SK-N-SH (cell line): ENCODE data around the gene DDX1. TPM values are rescaled to one million over a fixed set of nuclear protein-coding genes. Genes with fewer than 3 reads are reported as not detected.

Experiments
- CTCF ChIA-PET: fragments of 300-600, 350-600 bp; formaldehyde crosslinking; extraction: SDS; loops from one replicate; lab custom pipeline; 2021; lab: Yijun Ruan, JAX
- POLR2A ChIA-PET: fragments of 350-600 bp; sonication (Branson Sonifier 250); formaldehyde crosslinking; extraction: SDS; loops from one replicate; lab custom pipeline; 2020; ENCODE audit warnings: antibody characterized with exemption, inconsistent platforms; lab: Yijun Ruan, JAX
- DNase-seq: peaks from one replicate; pipeline ENCODE4 v3.0.0; 2012
- H2AFZ ChIP-seq: fragments of 200-600 bp; sonication (generic); 2 replicates; pipeline ENCODE4 v1.8.1; 2016; ENCODE audit warnings: antibody characterized with exemption, mild to moderate bottlenecking, low read depth
- H3F3A ChIP-seq: fragments of 200-600 bp; sonication (generic); replicated peaks from 2 replicates; pipeline ENCODE3; 2016; ENCODE audit warnings: antibody characterized with exemption, mild to moderate bottlenecking; ENCODE audit not compliant: insufficient read depth
- H3K27ac ChIP-seq, 2 experiments: fragments of 200-500 bp in 1 of 2; fragments of 200-600 bp in 1 of 2; sonication (Bioruptor generic) in 1 of 2; sonication (generic), shearing (Covaris generic) in 1 of 2; 2 replicates each; pipeline versions ENCODE4 v1.5.1 to v1.6.1; 2014 to 2016; ENCODE audit warnings: low read depth in 2 of 2, inconsistent platforms in 1 of 2, low read length in 1 of 2, mild to moderate bottlenecking in 1 of 2, mixed read lengths in 1 of 2
- H3K27me3 ChIP-seq: fragments of 200-600 bp; sonication (generic), shearing (Covaris generic); 2 replicates; pipeline ENCODE4 v1.6.1; 2016; ENCODE audit warnings: mixed run types; ENCODE audit not compliant: insufficient read depth
- H3K36me3 ChIP-seq, 2 experiments: fragments of 200-500 bp in 1 of 2; fragments of 200-600 bp in 1 of 2; sonication (Bioruptor generic) in 1 of 2; sonication (generic) in 1 of 2; replicated peaks in 1 of 2; 2 replicates each; pipeline versions ENCODE3 to v1.5.1; 2014 to 2016; ENCODE audit warnings: low read length in 1 of 2, mild to moderate bottlenecking in 1 of 2; ENCODE audit not compliant: insufficient read depth in 2 of 2, control insufficient read depth in 1 of 2
- H3K4me1 ChIP-seq, 2 experiments: fragments of 200-500 bp in 1 of 2; fragments of 200-600 bp in 1 of 2; sonication (Bioruptor generic) in 1 of 2; sonication (generic), shearing (Covaris generic) in 1 of 2; 2 replicates each; pipeline versions ENCODE4 v1.5.1 to v1.6.1; 2014 to 2016; ENCODE audit warnings: low read depth in 1 of 2, low read length in 1 of 2, mixed run types in 1 of 2; ENCODE audit not compliant: insufficient read depth in 2 of 2, control insufficient read depth in 1 of 2
- H3K4me2 ChIP-seq: fragments of 200-600 bp; sonication (generic), shearing (Covaris generic); 2 replicates; pipeline ENCODE4 v1.6.1; 2017; ENCODE audit warnings: mixed run types
- H3K4me3 ChIP-seq, 2 experiments: fragments of 200-500 bp in 1 of 2; fragments of 200-600 bp in 1 of 2; sonication (Bioruptor generic) in 1 of 2; sonication (generic), shearing (Covaris generic) in 1 of 2; 2 replicates each; pipeline versions ENCODE4 v1.5.1 to v1.8.1; 2014 to 2016; ENCODE audit warnings: low read depth in 2 of 2, inconsistent platforms in 1 of 2, low read length in 1 of 2, mild to moderate bottlenecking in 1 of 2, mixed read lengths in 1 of 2, moderate library complexity in 1 of 2
- H3K79me2 ChIP-seq: fragments of 200-600 bp; sonication (generic); 2 replicates; pipeline ENCODE4 v1.8.1; 2017; ENCODE audit warnings: mild to moderate bottlenecking; ENCODE audit not compliant: insufficient read depth
- H3K9ac ChIP-seq: fragments of 200-600 bp; sonication (generic); 2 replicates; pipeline ENCODE4 v1.6.1; 2017; ENCODE audit warnings: mixed run types
- H3K9me2 ChIP-seq: fragments of 200-600 bp; sonication (generic); 2 replicates; pipeline ENCODE4 v1.6.1; 2017; ENCODE audit warnings: mixed run types
- H3K9me3 ChIP-seq: fragments of 200-600 bp; sonication (generic); 2 replicates; pipeline ENCODE4 v1.6.1; 2017; ENCODE audit warnings: mixed run types, mild to moderate bottlenecking, moderate library complexity
- H4K20me1 ChIP-seq: fragments of 200-600 bp; sonication (generic); 2 replicates; pipeline ENCODE4 v1.6.1; 2017; ENCODE audit warnings: mild to moderate bottlenecking, mixed run types; ENCODE audit not compliant: insufficient read depth
- ELF1 ChIP-seq: IDR thresholded peaks from 2 replicates; pipeline ENCODE4 v1.4.0; 2012
- EP300 ChIP-seq, 2 experiments: IDR thresholded peaks; 2 replicates each; pipeline versions ENCODE4 v1.4.0 to v1.6.1; 2012; ENCODE audit warnings: borderline replicate concordance in 1 of 2, low read depth in 1 of 2, low read length in 1 of 2
- FOXM1 ChIP-seq: IDR thresholded peaks from 2 replicates; pipeline ENCODE4 v1.4.0; 2012; ENCODE audit warnings: low read depth, mild to moderate bottlenecking
- GATA2 ChIP-seq: sonication (generic); formaldehyde crosslinking; IDR thresholded peaks from 2 replicates; pipeline ENCODE4 v1.5.0; 2020; ENCODE audit warnings: mild to moderate bottlenecking, missing genetic modification reagents
- NFIC ChIP-seq: IDR thresholded peaks from 2 replicates; pipeline ENCODE4 v1.4.0; 2012; ENCODE audit warnings: borderline replicate concordance
- NRF1 ChIP-seq: IDR thresholded peaks from 2 replicates; pipeline ENCODE4 v1.6.1; 2012; ENCODE audit warnings: low read depth, mild to moderate bottlenecking, low read length
- POLR2AphosphoS5 ChIP-seq: IDR thresholded peaks from 2 replicates; pipeline ENCODE4 v1.6.1; 2012; ENCODE audit warnings: low read depth, low read length
- RAD21 ChIP-seq: IDR thresholded peaks from 2 replicates; pipeline ENCODE4 v1.6.1; 2012; ENCODE audit warnings: mild to moderate bottlenecking, low read length
- RCOR1 ChIP-seq: fragments of 150-350 bp; IDR thresholded peaks from 2 replicates; pipeline ENCODE4 v1.6.1; 2017; ENCODE audit warnings: antibody characterized with exemption, low read length
- RFX5 ChIP-seq: IDR thresholded peaks from 2 replicates; pipeline ENCODE4 v1.6.1; 2012; ENCODE audit warnings: mild to moderate bottlenecking, improper control_type of control experiment, low read length
- SIN3A ChIP-seq: IDR thresholded peaks from 2 replicates; pipeline ENCODE4 v1.6.1; 2012; ENCODE audit warnings: low read depth, mild to moderate bottlenecking, low read length, moderate library complexity, borderline replicate concordance
- SMC3 ChIP-seq: IDR thresholded peaks from 2 replicates; pipeline ENCODE4 v1.6.1; 2012; ENCODE audit warnings: low read depth, low read length, improper control_type of control experiment
- TCF12 ChIP-seq: IDR thresholded peaks from 2 replicates; pipeline ENCODE4 v1.4.0; 2012
- YY1 ChIP-seq: IDR thresholded peaks from 2 replicates; pipeline ENCODE4 v1.4.0; 2012; ENCODE audit warnings: low read depth, mild to moderate bottlenecking
- WGBS: methylation state at CpG from one replicate; pipeline ENCODE4 v1.1.6; 2017; ENCODE audit warnings: low lambda C conversion rate; 5-methylcytosine and 5-hydroxymethylcytosine counted together
- polyA plus RNA-seq, 3 experiments: library from polyadenylated mRNA; depleted of rRNA; stranded (reverse); fragments of >200 nt; gene quantifications; 2 replicates each; pipeline ENCODE4 v1.2.3, GENCODE V29; 2012
- TF ChIP-seq, protein P1 (sequence below): IDR thresholded peaks from 2 replicates; pipeline ENCODE4 v1.4.0; 2012; ENCODE audit warnings: low read depth, borderline replicate concordance
- TF ChIP-seq, protein P2 (sequence below): IDR thresholded peaks from 2 replicates; pipeline ENCODE4 v1.6.1; 2012; ENCODE audit warnings: mild to moderate bottlenecking, low read depth, low read length, moderate library complexity
- TF ChIP-seq, protein P3 (sequence below): fragments of 200-600 bp; sonication (generic); IDR thresholded peaks from 2 replicates; pipeline ENCODE4 v1.6.1; 2017; ENCODE audit warnings: antibody characterized with exemption, mild to moderate bottlenecking, moderate library complexity
- TF ChIP-seq, protein P4 (sequence below): fragments of 150-350 bp; IDR thresholded peaks from 2 replicates; pipeline ENCODE4 v1.6.1; 2017; ENCODE audit warnings: antibody characterized with exemption, low read length, low read depth, borderline replicate concordance

Gene DDX1
- polyA plus RNA-seq, 1 of the 3 experiments (the other 2 are of a cell fraction), result 54.5 TPM

DNA sequence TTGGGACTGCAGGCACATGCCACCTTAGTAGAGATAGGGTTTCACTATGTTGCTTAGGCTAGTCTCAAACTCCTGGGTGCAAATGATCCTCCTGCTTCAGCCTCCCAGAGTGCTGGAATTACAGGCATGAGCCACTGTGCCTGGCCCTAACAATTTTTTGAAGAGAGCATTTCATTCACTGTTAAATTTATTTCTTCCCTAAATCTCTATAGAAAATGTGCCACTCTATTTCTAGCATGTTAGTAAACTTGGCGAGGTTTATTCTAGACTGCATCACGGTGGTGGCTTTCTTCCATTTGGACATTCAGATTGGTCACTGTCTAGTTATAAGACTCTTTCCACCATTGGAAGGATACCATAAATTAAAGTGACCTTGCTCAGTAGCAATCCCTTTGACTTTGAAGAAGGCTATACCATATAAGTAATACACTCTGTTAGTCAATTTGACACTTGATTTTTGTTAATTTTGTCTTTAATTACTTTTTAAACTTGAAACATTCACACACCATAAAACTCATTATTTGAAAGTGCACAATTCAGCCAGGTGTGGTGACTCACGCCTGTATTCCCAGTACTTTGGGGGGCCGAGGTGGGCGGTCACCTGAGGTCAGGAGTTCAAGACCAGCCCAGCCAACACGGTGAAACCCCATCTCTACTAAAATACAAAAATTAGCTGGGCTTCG is 16.2 kb downstream of the DDX1 start (continued):
- TF ChIP-seq NRF1 (no peak), RFX5 (no peak), GATA2 (CRISPR knock-in tag) (no peak), NFIC (no peak), POLR2AphosphoS5 (no peak)
- TF ChIP-seq, protein P1, sequence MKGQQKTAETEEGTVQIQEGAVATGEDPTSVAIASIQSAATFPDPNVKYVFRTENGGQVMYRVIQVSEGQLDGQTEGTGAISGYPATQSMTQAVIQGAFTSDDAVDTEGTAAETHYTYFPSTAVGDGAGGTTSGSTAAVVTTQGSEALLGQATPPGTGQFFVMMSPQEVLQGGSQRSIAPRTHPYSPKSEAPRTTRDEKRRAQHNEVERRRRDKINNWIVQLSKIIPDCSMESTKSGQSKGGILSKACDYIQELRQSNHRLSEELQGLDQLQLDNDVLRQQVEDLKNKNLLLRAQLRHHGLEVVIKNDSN, result no peak
- TF ChIP-seq, all 33 proteins: peak for 0

DNA sequence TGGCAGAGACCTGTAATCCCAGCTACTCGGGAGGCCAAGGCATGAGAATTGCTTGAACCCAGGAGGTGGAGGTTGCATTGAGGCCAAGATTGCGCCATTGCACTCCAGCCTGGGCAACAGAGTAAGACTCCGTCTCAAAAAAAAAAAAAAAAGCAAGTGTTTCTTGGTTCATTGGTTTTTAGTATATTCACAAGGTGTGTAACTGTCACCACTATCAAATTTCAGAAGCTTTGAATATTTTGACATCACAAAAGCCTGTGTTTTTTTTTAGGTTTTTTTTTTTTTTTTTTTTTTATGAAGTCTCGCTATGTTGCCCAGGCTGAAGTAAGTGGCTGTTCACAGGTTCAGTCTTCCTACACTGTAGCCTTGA is 16.7 kb downstream of the DDX1 start:
- peaks cover 4% of the 10 kb centered on the region; the same call in 1 of the 2 replicates for H3K79me2 ChIP-seq
- CTCF ChIA-PET, result interaction anchor here (0.6 kb wide), 1 partner anchor 22 kb away, joined by 3 read pairs; no protein-coding TSS in a partner anchor
- no peaks in the 10 kb centered on the region for H3K27me3 ChIP-seq
- POLR2A ChIA-PET, result interaction anchor here (0.6 kb wide), 1 partner anchor 976 kb away, joined by 3 read pairs; no protein-coding TSS in a partner anchor
- H3K27ac ChIP-seq, result no peak overlapping the region
- H3K4me3 ChIP-seq, result no peak overlapping the region
- 96% methylated on average over 4 of the region's 4 CpGs for WGBS
- no peak overlapping the region for H2AFZ ChIP-seq
- H4K20me1 ChIP-seq, result no peaks in the 10 kb centered on the region
- H3K9me3 ChIP-seq, result no peaks in the 10 kb centered on the region
- H3F3A ChIP-seq, result peaks cover 8% of the 10 kb centered on the region
- no peak overlapping the region for H3K9ac ChIP-seq
- H3K4me1 ChIP-seq, result no peaks in the 10 kb centered on the region
- TF ChIP-seq RFX5 (no peak), SIN3A (no peak), GATA2 (CRISPR knock-in tag) (no peak), SMC3 (no peak), ELF1 (no peak), EP300 (IDR thresholded peaks at IDR 0.05; ENCODE audit: borderline replicate concordance in 1 of 2, low read depth in 1 of 2, low read length in 1 of 2) (no peak), TCF12 (no peak), FOXM1 (no peak), RCOR1 (no peak), NRF1 (no peak), YY1 (no peak), RAD21 (no peak)
- TF ChIP-seq, protein P2, sequence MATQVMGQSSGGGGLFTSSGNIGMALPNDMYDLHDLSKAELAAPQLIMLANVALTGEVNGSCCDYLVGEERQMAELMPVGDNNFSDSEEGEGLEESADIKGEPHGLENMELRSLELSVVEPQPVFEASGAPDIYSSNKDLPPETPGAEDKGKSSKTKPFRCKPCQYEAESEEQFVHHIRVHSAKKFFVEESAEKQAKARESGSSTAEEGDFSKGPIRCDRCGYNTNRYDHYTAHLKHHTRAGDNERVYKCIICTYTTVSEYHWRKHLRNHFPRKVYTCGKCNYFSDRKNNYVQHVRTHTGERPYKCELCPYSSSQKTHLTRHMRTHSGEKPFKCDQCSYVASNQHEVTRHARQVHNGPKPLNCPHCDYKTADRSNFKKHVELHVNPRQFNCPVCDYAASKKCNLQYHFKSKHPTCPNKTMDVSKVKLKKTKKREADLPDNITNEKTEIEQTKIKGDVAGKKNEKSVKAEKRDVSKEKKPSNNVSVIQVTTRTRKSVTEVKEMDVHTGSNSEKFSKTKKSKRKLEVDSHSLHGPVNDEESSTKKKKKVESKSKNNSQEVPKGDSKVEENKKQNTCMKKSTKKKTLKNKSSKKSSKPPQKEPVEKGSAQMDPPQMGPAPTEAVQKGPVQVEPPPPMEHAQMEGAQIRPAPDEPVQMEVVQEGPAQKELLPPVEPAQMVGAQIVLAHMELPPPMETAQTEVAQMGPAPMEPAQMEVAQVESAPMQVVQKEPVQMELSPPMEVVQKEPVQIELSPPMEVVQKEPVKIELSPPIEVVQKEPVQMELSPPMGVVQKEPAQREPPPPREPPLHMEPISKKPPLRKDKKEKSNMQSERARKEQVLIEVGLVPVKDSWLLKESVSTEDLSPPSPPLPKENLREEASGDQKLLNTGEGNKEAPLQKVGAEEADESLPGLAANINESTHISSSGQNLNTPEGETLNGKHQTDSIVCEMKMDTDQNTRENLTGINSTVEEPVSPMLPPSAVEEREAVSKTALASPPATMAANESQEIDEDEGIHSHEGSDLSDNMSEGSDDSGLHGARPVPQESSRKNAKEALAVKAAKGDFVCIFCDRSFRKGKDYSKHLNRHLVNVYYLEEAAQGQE, result no peak
- TF ChIP-seq, protein P3, sequence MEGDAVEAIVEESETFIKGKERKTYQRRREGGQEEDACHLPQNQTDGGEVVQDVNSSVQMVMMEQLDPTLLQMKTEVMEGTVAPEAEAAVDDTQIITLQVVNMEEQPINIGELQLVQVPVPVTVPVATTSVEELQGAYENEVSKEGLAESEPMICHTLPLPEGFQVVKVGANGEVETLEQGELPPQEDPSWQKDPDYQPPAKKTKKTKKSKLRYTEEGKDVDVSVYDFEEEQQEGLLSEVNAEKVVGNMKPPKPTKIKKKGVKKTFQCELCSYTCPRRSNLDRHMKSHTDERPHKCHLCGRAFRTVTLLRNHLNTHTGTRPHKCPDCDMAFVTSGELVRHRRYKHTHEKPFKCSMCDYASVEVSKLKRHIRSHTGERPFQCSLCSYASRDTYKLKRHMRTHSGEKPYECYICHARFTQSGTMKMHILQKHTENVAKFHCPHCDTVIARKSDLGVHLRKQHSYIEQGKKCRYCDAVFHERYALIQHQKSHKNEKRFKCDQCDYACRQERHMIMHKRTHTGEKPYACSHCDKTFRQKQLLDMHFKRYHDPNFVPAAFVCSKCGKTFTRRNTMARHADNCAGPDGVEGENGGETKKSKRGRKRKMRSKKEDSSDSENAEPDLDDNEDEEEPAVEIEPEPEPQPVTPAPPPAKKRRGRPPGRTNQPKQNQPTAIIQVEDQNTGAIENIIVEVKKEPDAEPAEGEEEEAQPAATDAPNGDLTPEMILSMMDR, result no peak
- TF ChIP-seq, protein P4, sequence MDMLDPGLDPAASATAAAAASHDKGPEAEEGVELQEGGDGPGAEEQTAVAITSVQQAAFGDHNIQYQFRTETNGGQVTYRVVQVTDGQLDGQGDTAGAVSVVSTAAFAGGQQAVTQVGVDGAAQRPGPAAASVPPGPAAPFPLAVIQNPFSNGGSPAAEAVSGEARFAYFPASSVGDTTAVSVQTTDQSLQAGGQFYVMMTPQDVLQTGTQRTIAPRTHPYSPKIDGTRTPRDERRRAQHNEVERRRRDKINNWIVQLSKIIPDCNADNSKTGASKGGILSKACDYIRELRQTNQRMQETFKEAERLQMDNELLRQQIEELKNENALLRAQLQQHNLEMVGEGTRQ, result no peak
- TF ChIP-seq, protein P1, result no peak
- no peak for DNase-seq
- H3K4me2 ChIP-seq, result no peak overlapping the region
- peaks cover 73% of the 10 kb centered on the region in 2 experiments for H3K36me3 ChIP-seq
- no peaks in the 10 kb centered on the region for H3K9me2 ChIP-seq
